DND-41 (cell line): Measurements from ENCODE around the gene OGDHL.

Experiments used
- ATAC-seq: fragments of 200-7000 bp; cut with Tn5 transposase; 3 replicates; pipeline ENCODE4 v1.9.1; 2021; ENCODE audit warnings: low read depth; ENCODE audit not compliant: insufficient read depth
- DNase-seq: peaks from one replicate; pipeline ENCODE4 v3.0.0-alpha.2; 2020
- H2AFZ ChIP-seq: 2 replicates; pipeline ENCODE4 v1.6.0; 2012; ENCODE audit warnings: low read depth, low read length
- H3K27ac ChIP-seq: 2 replicates; pipeline ENCODE4 v1.5.1; 2012; ENCODE audit warnings: low read length, inconsistent platforms
- H3K27me3 ChIP-seq: fragments of 200-600 bp; sonication (generic); 2 replicates; pipeline ENCODE4 v1.6.0; 2012; ENCODE audit warnings: low read length, mild to moderate bottlenecking, inconsistent platforms; ENCODE audit not compliant: insufficient read depth, poor library complexity
- H3K36me3 ChIP-seq: 2 replicates; pipeline ENCODE4 v1.5.1; 2012; ENCODE audit warnings: low read length, inconsistent platforms; ENCODE audit not compliant: insufficient read depth
- H3K4me1 ChIP-seq: 2 replicates; pipeline ENCODE4 v1.5.1; 2012; ENCODE audit warnings: mild to moderate bottlenecking, low read length; ENCODE audit not compliant: insufficient read depth
- H3K4me2 ChIP-seq: 2 replicates; pipeline ENCODE4 v1.6.0; 2012; ENCODE audit warnings: mild to moderate bottlenecking, moderate library complexity, low read length, inconsistent platforms; ENCODE audit not compliant: insufficient read depth
- H3K4me3 ChIP-seq, 2 experiments: fragments of 200-600 bp in 1 of 2; shearing (Covaris generic) in 1 of 2; 2 replicates each; pipeline ENCODE4 v1.5.1; 2012 to 2016; ENCODE audit warnings: inconsistent platforms in 2 of 2, low read length in 2 of 2, mild to moderate bottlenecking in 2 of 2, low read depth in 1 of 2, moderate library complexity in 1 of 2
- H3K79me2 ChIP-seq: 2 replicates; pipeline ENCODE4 v1.6.0; 2012; ENCODE audit warnings: low read length, inconsistent platforms; ENCODE audit not compliant: insufficient read depth
- H3K9ac ChIP-seq: 2 replicates; pipeline ENCODE4 v1.6.0; 2012; ENCODE audit warnings: low read depth, mild to moderate bottlenecking, inconsistent platforms, low read length, moderate library complexity
- H3K9me3 ChIP-seq: 2 replicates; pipeline ENCODE4 v1.5.1; 2012; ENCODE audit warnings: low read length, moderate library complexity, mild to moderate bottlenecking, inconsistent platforms; ENCODE audit not compliant: insufficient read depth, severe bottlenecking
- H4K20me1 ChIP-seq: 2 replicates; pipeline ENCODE4 v1.6.0; 2012; ENCODE audit warnings: low read length; ENCODE audit not compliant: insufficient read depth
- EZH2 ChIP-seq: IDR thresholded peaks from 3 replicates; pipeline ENCODE4 v1.6.1; 2012; ENCODE audit warnings: borderline replicate concordance, low read depth, mild to moderate bottlenecking, moderate library complexity, low read length, inconsistent platforms; ENCODE audit not compliant: severe bottlenecking
- TF ChIP-seq, protein P1 (sequence below): IDR thresholded peaks from 2 replicates; pipeline ENCODE4 v1.5.1; 2012; ENCODE audit warnings: borderline replicate concordance, low read length, moderate library complexity, mild to moderate bottlenecking; ENCODE audit not compliant: poor library complexity, severe bottlenecking; ENCODE audit errors: extremely low read depth

OGDHL gene

DNA sequence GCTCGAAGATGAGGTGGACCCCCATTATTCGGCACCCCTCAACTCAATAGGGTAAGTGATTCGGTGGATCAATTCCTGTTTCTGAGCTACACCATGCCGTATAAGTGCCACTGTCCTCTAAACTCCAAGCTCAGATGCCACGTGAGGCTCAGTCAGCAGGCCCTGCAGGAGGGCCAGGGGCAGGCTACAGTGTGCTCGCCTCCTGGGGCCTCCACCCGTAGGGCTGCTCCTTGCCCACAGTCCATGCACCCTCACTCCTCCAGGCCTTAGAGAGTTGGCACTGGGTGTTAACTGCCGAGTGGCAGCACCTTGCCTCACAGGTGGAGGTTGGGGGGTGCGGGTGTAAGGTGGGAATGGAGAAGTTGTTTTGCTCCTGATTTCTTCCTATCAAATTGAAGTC lies 70.5 kb downstream of the OGDHL start:
- Histone ChIP-seq H3K4me2 (no peak overlapping the region), H3K36me3 (no peaks in the 10 kb centered on the region), H3K27ac (no peak overlapping the region), H3K9me3 (peaks cover 5% of the 10 kb centered on the region), H2AFZ (no peak overlapping the region), H3K27me3 (no peaks in the 10 kb centered on the region), H3K4me1 (no peaks in the 10 kb centered on the region), H4K20me1 (no peaks in the 10 kb centered on the region), H3K79me2 (no peaks in the 10 kb centered on the region), H3K9ac (no peak overlapping the region), H3K4me3 (no peak overlapping the region)
- DNase-seq (no peak), ATAC-seq (no peak)
- no peak for TF ChIP-seq EZH2

GRCh38 chr10:49690698-49691356 lies 71.3 kb downstream of the OGDHL start:
- Histone ChIP-seq H3K9me3 (peaks cover 5% of the 10 kb centered on the region), H3K79me2 (no peaks in the 10 kb centered on the region), H3K4me2 (no peak overlapping the region), H2AFZ (no peak overlapping the region), H3K27me3 (no peaks in the 10 kb centered on the region), H3K4me1 (no peaks in the 10 kb centered on the region), H3K36me3 (no peaks in the 10 kb centered on the region), H3K4me3 (no peak overlapping the region), H4K20me1 (no peaks in the 10 kb centered on the region), H3K9ac (no peak overlapping the region), H3K27ac (no peak overlapping the region)
- ATAC-seq, result no peak
- no peak for DNase-seq
- no peak for TF ChIP-seq EZH2
- TF ChIP-seq, protein P1, sequence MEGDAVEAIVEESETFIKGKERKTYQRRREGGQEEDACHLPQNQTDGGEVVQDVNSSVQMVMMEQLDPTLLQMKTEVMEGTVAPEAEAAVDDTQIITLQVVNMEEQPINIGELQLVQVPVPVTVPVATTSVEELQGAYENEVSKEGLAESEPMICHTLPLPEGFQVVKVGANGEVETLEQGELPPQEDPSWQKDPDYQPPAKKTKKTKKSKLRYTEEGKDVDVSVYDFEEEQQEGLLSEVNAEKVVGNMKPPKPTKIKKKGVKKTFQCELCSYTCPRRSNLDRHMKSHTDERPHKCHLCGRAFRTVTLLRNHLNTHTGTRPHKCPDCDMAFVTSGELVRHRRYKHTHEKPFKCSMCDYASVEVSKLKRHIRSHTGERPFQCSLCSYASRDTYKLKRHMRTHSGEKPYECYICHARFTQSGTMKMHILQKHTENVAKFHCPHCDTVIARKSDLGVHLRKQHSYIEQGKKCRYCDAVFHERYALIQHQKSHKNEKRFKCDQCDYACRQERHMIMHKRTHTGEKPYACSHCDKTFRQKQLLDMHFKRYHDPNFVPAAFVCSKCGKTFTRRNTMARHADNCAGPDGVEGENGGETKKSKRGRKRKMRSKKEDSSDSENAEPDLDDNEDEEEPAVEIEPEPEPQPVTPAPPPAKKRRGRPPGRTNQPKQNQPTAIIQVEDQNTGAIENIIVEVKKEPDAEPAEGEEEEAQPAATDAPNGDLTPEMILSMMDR, result no peak

DNA sequence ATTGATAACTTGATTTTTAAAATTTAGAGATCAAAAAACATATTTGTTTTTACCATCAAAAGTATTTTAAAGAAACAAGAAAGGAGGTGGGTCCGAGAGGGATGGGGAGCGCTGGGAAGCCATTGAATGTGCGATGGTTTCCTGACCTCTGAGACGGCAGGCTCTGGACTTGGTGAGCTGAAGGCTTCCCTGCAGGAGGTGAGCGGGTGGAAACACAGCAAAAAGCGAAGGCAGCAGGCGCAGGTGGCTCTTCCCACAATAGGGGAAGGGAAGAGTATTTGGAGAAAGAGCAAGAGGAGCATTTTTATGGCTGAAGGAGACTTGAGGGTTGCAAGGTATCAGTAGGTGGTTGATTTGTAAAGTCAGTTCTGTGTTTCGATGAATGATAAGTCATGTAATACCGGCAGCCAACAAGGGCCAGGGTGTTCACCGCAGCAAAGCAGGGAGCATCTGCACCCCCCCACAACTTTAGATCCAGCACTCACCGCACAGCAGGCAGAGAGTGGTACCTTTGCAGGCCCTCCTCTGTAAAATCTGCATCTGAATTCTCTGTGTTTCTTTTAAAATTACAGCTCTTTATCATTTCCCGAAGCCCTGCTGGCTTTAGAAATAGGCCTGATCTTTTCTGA lies 72.1 kb downstream of the OGDHL start:
- H3K9me3 ChIP-seq, result peaks cover 5% of the 10 kb centered on the region
- DNase-seq (no peak), ATAC-seq (no peak)
- no peak overlapping the region for H3K9ac ChIP-seq
- H4K20me1 ChIP-seq, result no peaks in the 10 kb centered on the region
- H3K27me3 ChIP-seq, result no peaks in the 10 kb centered on the region
- no peak overlapping the region for H2AFZ ChIP-seq
- H3K36me3 ChIP-seq, result no peaks in the 10 kb centered on the region
- no peak overlapping the region for H3K27ac ChIP-seq
- H3K4me1 ChIP-seq, result no peaks in the 10 kb centered on the region
- no peak overlapping the region for H3K4me2 ChIP-seq
- TF ChIP-seq, protein P1, result no peak
- TF ChIP-seq EZH2, result no peak
- no peak overlapping the region for H3K4me3 ChIP-seq
- H3K79me2 ChIP-seq, result no peaks in the 10 kb centered on the region

GRCh38 chr10:49688920-49689319 lies 73.2 kb downstream of the OGDHL start:
- no peak overlapping the region for H2AFZ ChIP-seq
- H3K27ac ChIP-seq, result no peak overlapping the region
- H4K20me1 ChIP-seq, result no peaks in the 10 kb centered on the region
- H3K9me3 ChIP-seq, result peaks cover 5% of the 10 kb centered on the region
- H3K4me1 ChIP-seq, result no peaks in the 10 kb centered on the region
- ATAC-seq (no peak), DNase-seq (no peak)
- TF ChIP-seq, protein P1, result no peak
- TF ChIP-seq EZH2, result no peak
- no peak overlapping the region for H3K4me2 ChIP-seq
- H3K4me3 ChIP-seq, result no peak overlapping the region
- no peaks in the 10 kb centered on the region for H3K79me2 ChIP-seq
- no peak overlapping the region for H3K9ac ChIP-seq
- H3K27me3 ChIP-seq, result no peaks in the 10 kb centered on the region
- no peaks in the 10 kb centered on the region for H3K36me3 ChIP-seq
